ENCODE results near the gene CLCN4.

The CLCN4 gene

GRCh38 chrX:10197279-10198210, 40.8 kb downstream of the CLCN4 start:
- no peak for DNase-seq

- DNase-seq = no peak
Measured at GRCh38 chrX:10198254-10198653, 41.5 kb downstream of the CLCN4 start.

- DNase-seq = no peak
Measured at GRCh38 chrX:10199212-10199611, 42.4 kb downstream of the CLCN4 start.

GRCh38 chrX:10203617-10204016, 46.8 kb downstream of the CLCN4 start:
- DNase-seq = no peak

- no peak for DNase-seq
Measured at GRCh38 chrX:10206317-10206716, 49.5 kb downstream of the CLCN4 start.

- DNase-seq = no peak
Measured at GRCh38 chrX:10208281-10208856, 51.6 kb downstream of the CLCN4 start.

- no peak for DNase-seq
Measured at GRCh38 chrX:10208953-10209352, 52.2 kb downstream of the CLCN4 start.

- DNase-seq = no peak
Measured at GRCh38 chrX:10212395-10212794, 55.6 kb downstream of the CLCN4 start.

- DNase-seq = no peak
Measured at GRCh38 chrX:10213716-10214115, 56.9 kb downstream of the CLCN4 start.

GRCh38 chrX:10216208-10216607, 59.4 kb downstream of the CLCN4 start:
- no peak for DNase-seq

GRCh38 chrX:10217198-10217597, 60.4 kb downstream of the CLCN4 start:
- no peak for DNase-seq

- no peak for DNase-seq
Measured at GRCh38 chrX:10221651-10222050, 64.9 kb downstream of the CLCN4 start.

- DNase-seq = no peak
Measured at GRCh38 chrX:10223276-10223675, 66.5 kb downstream of the CLCN4 start.

- DNase-seq = no peak
Measured at GRCh38 chrX:10223781-10224180, 67.0 kb downstream of the CLCN4 start.

- no peak for DNase-seq
Measured at GRCh38 chrX:10230222-10230621, 73.4 kb downstream of the CLCN4 start.

GRCh38 chrX:10231461-10231860, 74.7 kb downstream of the CLCN4 start:
- no peak for DNase-seq

- DNase-seq = no peak
Measured at GRCh38 chrX:10233173-10233572, 76.4 kb downstream of the CLCN4 start.

- DNase-seq = no peak
Measured at GRCh38 chrX:10233696-10234095, 76.9 kb downstream of the CLCN4 start.

- DNase-seq = no peak
Measured at GRCh38 chrX:10235851-10236250, 79.1 kb downstream of the CLCN4 start.

- no peak for DNase-seq
Measured at GRCh38 chrX:10237241-10237640, 80.5 kb downstream of the CLCN4 start.

- DNase-seq = no peak
Measured at GRCh38 chrX:10239611-10240064, 82.9 kb downstream of the CLCN4 start.

- no peak for DNase-seq
Measured at GRCh38 chrX:10240918-10241317, 84.1 kb downstream of the CLCN4 start.

- DNase-seq = no peak
Measured at GRCh38 chrX:10242026-10242425, 85.3 kb downstream of the CLCN4 start.

- DNase-seq = no peak
Measured at GRCh38 chrX:10243106-10243505, 86.3 kb downstream of the CLCN4 start.

All from activated naive CD4-positive, alpha-beta T cell treated with Interleukin-2 at 50 U/mL for 16 hours (primary cell).